G401.6 (cell line): Measurements from ENCODE around the gene HEMK1.

Source experiments
- FAIRE-seq: peaks from 2 replicates; lab custom pipeline; 2012; peaks lifted over from hg19 to GRCh38; lab: Jason Lieb, UNC

The HEMK1 gene

DNA sequence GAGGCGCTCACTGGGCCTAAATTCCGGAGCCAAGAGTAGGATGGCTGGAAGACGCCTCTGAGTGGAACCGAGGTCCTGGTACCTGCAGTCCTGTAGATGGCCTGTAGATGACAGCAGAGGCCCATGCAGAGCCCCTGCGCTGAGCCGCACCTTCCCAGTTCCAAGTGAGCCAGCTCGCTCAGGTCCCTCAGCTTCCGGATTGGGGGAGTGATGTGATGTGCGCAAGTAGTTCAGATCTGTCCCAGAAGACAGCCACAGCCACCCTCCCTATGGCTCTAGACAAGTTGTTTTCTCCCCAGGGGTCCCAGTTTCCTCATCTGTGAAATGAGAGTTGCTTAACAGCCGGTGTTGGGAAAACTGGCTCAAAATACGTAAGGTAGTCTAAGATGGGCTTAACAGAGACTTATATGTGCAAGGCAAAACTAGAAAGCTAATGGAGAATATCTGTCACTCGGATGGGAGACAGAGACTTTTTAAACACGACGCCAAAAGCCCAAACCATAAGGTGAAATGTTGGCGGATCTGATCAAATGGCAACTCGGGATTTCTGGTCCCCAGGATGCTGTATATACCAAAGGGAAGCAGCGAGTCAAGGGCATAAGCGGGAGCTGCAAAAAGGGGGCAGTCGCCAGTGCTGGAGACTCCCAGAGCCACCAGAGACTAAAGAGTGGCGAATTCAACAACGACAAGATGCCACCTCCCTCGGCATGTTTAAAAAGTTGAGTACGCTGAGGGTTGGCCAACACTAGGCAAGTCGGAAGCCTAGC, 46.9 kb downstream of the HEMK1 start:
- peak; percentile 50 for FAIRE-seq

DNA sequence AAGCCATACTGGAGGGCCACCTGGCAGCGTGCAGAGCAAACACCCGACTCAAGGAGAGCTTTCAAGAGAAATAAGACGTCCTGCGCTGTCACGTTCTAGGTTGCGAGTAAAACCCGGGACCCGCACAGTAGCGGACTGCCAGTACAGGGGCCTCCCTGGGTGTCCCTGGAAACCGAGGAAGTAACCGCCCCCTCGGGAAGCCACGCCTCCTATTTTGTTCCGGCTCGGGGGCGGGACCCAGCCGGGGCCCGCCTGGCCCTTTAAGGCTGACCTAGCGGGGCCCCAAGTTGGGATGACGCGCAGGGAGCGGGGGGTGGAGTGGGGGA, 47.4 kb downstream of the HEMK1 start:
- FAIRE-seq: peak; percentile 91

DNA sequence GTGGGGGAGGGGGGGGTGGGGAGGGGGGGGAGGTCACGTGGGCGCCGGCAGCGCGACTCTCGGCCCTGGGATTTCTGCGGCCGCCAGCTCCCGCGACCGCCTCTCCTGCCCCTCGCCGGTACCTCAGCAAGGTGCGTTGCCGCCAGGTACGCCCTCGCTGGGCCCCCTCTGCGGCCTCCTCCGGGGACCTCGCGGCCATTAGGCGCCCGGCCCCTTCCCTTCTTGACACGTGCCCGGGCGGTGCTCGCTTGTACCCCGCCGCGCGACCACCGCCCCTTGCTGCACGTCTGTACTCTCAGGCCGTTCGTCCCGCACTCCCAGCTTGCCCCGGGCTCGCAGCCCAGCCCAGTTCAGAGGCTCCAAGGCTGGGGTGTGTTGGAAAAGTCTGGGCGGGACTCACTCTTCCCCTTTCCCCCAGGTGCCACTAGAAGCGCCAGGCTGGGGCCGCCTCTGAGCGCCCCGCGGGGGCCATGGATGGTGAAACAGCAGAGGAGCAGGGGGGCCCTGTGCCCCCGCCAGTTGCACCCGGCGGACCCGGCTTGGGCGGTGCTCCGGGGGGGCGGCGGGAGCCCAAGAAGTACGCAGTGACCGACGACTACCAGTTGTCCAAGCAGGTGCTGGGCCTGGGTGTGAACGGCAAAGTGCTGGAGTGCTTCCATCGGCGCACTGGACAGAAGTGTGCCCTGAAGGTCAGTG, 47.9 kb downstream of the HEMK1 start, which contains the start of gene MAPKAPK3:
Gene MAPKAPK3, plus strand, starts transcription at position 56 of the 696 bp plus-strand sequence. Its CDS starts 415 bp downstream, at position 471.
- FAIRE-seq: no peak

DNA sequence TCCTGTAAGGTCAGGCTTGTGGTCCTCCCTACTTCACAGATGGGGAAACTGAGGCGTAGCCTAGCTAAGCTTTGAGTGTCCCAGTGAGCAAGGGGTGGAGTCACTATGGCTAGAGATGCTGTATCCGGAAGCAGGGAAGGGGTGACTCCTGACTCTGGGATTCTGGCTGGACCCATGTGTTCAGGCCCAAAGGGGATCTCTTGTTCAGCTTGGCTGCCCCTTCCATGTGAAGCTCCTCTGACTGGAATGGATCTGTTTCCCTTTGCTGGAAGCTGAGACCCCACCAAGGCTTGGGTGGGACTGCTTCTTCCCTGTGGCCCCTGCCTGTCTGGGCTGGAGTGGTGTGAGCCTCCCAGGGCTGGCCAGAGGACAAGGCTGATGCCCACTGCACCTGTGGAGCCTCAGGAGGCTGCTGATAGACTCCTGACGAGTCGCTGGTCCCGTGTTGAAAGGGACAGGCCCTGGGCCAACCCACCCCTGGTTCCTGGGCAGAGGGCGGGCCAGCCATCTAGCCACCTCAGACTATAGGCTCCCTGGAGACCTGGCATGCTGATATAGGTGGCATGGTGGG, 48.7 kb downstream of the HEMK1 start:
- no peak for FAIRE-seq

DNA sequence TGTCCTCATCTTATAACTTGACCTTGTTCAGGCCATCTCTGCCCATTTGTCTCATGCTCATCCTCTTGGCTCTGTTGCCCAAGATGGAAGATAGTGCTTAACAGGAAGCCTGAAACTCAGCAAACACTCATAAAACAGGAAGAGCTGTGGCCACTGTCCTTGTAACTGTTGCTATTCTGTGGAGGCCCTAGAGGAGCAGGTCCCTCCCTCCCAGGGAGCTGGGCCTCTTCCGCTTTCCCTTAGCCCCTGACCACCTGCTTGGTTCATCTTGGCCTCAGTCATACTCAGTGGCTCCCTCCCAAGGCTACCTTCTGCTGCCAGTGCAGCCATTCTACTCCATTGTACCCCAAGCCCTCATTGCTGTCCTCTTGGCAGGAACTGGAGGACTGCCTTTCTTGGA, 51.1 kb downstream of the HEMK1 start:
- no peak for FAIRE-seq

DNA sequence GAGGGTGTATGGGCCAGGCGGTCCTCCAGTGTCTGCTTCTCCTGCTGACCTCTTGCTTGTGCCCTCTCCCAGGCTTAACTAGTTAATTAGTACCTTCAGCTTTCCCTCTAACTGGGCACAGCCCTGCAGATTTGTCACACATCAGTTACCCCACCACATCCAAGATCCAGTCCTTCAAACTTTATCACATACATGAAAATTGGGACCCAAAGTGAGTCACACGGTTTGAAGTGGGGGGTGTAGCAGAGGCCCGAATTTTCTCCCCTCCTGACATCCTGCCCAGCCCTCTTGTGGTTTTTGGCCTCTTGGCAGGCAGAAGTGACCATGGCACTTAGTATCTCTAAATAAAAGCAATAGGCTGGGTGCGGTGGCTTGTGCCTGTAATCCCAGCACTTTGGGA, 51.5 kb downstream of the HEMK1 start:
- FAIRE-seq: no peak

DNA sequence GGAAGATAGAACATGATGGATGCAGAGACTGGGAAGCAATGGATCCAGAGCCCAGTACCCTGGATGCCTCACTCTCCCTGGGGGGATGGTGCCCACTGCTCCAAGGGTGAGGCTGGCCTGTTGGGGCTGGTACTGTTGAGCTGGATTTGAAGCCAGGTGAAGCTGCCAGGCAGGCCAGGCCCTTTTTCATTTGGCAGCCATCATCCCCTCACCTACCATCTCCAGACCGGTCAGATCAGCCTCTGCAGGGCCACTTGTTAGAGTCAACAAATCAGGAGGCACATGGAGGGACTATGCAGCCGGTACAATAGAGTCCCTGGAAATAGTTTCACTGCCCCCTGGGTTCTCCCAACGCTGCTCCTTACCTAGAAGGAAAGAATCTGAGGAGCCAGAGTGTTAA, 53.6 kb downstream of the HEMK1 start:
- FAIRE-seq: no peak

DNA sequence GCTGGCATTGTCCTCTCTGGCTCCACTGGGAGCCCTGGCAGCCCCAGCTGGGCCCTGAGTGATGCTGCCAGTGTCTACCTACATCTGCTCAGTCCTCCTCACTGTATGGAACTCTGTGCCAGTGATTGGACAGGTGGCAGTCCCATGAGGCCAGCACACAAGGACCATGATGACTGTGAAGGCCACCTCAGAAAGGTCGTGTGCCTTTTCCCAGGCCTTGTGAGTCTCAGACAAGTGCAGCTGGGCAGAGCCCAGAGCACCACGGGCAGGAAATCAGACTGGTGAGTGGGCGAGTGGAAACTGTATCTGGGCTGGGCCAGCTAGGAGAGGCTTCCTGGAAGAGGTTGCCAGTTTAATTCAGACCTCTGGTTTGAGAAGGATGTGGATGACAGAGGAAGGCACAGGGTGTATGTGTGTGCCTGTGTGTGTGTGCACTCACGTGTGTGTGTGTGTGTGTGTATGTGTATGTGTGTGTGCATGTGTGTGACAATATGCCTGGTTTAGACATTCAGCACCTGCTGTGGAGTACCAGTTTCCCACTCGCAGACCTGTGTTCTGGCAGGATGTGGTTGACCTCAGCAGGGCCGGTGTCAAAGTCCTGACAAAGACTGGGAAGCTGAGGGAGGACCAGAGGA, 54.6 kb downstream of the HEMK1 start:
- no peak for FAIRE-seq

DNA sequence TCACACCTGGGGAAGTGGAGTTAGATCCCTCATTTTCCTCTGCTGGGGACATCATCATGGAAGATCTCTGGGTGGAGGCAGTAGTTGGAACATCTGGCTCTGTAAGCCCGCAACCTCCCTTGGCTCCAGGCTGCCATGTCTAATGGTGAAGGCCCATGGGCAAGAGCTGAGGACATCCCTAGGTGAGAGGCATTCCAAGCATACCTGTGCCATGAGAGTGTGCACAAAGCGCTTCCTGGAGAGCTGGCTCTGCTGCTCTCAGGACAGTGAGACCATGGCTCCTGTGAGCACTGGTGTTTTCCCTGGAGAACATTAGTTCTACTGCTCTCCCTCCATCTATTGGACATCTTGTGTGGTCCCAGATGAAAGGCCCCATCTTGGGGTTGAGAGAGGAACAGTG, 55.3 kb downstream of the HEMK1 start:
- no peak for FAIRE-seq

DNA sequence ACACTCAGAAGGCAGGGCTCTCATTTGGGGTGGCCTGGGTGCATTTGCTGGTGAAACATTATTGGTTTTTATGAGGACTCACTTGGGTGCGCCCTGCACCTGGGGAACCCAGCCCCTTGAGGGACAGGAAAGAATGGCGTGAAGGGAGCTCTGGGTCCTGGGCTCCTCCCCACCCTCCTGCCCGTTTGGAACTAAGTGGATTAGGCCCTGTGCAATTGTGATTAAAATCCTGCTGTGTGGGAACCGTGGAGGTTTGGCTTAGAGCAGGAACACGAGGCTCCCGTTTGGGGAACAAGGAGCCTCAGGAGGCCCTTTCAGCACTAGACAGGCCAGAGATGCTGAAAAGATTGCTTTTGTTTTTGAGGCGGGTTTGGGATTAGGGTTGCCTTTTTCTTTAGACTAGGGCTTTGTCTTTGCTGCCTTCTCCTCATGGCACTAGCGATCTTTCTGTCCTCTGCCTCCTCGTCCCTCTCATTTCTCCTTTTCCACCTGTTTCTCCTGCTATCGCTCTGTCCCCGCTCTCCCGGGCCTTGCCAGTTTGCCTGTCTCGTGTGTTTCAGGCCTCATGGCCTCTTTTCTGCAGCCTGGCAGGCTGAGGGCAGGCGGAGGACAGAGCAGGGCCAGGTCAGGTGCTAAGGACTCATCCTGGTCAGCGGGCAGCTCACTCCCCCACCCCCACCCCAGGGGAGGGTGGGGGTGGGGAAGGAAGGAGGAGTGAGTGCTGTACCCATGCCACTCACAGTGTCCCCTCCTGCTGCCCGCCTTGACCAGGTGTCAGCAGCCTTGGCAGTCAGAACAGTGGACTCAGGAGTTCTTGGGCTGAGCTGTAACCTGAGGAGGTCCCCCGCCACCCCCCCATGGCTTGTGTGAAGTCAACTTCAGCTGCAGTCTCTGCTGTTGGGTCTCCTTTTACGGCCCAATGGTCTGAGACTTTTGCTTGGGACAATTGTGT, 56.2 kb downstream of the HEMK1 start:
- no peak for FAIRE-seq

DNA sequence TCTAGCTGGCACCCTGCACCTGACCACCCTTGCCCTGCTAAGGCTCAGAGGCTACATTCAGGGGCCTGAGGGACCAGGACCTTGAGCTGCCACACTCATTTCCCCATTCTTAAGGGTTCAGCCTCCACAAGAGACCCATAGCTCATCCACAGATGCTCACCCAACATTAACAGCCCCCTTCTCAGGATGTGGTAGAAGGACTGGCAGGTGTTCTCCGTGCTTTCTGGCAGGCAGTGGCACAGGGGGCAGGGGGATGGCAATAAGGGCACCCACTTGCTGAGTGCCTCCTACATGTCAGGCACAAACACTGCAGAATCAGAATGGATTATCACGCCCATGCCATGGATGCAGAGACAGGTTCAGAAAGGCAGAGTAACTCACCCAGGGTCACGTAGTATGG, 57.1 kb downstream of the HEMK1 start:
- FAIRE-seq: no peak

DNA sequence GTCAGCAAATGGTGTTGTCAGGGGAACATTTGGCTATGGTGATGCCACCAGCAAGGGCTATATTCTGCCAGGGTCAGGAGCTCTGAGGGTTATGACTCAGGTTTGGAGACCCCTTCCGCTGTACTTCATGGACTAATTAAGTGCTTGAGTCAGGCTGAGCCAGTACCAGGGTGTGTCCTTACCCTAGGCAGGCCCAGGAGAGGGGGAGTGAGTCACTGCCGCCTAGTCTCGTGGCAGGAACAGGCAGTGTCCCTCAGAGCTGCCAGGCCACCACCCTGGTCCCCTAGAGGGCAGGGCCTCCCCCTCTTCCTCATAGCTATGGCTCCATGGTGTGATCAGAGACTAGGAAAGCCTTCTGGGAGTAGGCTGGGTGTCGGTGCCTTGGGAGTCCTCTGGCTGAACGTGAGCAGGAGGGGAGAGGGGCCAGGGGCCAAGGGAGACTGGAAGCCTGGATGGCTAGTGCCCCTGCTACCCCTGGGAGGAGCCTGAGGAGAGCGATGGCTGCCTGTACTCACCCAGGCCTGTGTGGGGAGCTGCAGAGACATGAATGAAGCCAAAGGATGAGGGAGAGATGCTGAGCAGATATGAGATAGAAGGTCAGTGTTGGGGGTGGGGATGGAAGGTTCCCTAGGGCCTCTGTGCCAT, 58.2 kb downstream of the HEMK1 start:
- FAIRE-seq: no peak

DNA sequence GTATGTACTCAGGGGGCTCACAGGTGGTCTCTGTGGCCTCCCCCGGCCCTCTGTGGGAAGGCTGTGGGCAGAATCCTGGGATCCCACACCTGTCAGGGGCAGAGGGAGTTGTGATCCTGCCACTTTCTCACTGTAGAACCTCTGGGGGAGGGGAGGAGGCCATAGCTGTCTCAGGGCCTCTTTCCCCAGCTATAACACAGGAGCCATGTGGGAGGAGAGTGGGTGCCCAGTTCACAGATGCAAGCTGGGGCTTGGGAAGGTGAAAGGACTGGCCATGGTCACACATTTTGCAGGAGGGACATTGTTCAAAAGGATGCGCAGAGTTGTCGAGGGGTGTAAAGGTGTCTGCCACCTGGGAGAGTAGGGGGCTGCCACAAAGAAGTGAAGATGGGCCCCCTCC, 59.3 kb downstream of the HEMK1 start:
- no peak for FAIRE-seq

DNA sequence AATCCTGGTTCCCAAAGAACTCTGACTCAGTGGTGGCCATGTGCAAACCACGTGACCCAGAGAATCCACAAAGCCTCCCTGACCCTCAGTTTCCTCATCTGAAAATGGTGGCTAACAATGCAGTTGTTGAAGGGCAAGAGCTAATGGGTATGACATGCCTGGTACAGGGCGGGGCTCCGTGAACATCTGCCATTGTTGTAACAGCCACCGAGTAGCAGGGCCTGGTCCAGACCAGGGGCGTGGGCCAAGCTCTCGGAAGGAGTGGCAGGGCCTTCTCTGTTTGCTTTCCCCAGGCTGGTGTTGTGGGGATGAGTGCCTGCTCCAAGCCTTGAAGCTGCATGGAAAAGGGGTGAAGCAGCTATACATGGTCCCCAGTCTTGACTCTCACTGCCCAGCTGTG, 61.1 kb downstream of the HEMK1 start:
- FAIRE-seq: no peak

DNA sequence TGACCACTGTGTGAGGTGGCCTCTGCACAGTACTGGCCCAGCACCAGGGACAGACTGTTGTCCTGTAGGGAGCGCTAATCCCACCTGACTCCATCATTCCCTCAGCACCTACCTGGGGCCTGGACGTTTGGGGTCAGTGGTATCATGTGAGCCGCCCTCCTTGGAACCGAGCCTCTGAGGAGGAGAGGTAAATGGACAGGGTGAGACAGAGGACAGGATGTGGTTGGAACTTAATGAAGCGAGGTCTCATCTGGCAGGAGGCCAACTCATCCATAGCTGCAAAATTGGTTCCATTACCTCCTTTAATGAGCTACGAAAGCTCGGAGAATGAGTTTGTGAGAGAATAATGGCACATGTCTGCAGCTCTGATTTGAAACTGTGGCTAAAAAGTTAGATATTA, 61.6 kb downstream of the HEMK1 start:
- FAIRE-seq: no peak

DNA sequence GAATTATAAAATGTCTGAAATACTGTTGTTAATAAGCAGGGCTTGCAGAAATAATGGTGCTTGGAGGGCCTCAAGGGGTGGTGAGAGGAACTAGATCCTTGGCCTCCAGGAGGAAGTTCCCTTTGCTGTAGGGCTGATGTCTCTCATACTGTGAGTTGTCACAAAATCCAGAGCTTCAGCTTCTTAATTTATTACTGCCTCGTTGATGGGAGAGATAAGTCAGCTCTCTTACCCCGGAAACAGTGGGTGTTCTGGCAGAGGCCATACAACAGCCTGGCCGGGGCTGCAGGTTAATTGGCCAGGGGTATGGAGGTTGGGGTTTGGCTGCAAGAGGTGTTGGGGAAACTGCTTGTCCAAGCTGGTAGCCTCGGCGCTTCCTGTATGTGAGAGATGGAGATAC, 63.1 kb downstream of the HEMK1 start:
- FAIRE-seq: no peak

DNA sequence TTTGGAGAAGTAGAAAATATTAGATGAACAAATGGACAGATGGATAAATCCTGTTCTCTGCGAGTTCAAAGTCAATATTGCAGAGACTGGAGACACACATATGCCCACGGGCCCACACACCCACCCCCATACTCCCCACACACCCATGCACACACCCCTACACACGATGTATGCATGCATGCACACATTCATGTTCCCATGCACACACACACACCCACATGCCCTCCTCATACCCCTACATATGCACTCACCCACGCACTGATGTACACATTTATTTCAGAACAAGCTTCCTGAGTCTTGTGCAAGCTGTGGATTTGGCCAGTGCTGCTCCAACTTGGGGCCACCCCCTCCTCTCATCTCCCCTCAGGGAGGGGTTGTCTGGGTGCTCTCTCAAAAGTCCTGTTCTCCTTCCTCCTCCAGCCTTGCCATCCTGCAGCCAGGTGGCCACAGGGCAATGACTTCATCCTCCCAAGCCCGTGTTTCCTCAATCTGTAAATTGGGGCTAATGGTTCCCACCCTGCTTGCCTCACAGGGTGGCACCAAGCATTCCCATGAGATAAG, 64.0 kb downstream of the HEMK1 start:
- no peak for FAIRE-seq

DNA sequence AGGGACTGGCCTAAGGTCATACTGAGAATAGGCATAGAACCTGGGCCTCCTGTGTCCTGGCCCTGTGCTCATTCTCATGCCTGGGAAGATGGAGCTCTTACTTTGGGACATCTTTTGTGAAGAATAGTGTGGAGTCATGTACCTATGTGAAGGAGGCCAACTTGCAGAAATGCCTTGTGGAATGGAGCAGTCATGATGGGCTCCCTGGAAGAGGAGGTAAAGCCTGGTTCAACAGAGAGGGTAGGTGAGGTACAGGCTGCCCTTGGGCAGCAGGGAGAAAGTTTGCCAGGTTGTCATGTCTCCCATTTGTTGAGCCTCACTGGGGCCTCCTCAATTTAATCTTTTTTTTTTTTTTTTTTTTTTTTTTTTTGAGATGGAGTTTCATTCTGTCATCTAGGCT, 65.7 kb downstream of the HEMK1 start:
- no peak for FAIRE-seq

DNA sequence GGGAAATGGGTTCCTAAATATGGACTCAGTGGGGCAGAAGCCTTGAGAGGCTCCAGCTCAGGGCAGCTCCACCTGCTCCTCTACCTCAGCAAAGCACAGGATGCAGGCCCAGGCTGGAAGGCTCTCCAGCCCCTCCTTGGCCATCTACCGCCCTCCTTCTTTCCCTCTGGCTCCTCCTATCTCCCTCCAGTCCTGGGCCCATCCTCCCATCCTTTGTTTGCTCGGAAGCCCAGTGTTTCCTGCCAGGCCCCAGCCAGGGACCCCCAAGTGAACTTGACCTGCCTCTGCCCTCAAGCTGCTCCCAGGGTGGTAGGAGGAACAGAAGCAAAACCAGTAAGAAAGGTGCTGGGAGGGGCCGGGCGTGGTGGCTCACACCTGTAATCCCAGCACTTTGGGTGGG, 67.7 kb downstream of the HEMK1 start:
- no peak for FAIRE-seq

DNA sequence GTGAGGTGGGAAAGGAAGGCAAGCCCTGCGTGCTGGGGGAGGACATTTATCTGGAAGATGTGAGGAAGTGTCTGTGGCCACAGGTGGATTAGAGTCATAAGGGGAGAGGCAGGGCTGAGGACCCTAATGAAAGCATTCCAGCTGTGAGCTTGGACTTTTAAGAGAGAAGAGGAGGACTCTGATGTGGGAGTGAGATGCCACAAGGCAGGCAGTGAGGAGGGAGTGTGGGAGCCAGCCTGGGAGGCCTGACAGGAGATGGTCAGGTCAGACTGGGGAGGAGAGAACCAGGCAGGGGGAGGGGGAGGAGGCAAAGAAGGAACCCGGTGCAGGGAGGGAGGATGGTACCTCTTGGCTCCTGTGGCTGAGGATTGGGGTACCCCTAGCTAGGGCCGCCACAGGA, 68.6 kb downstream of the HEMK1 start:
- no peak for FAIRE-seq

DNA sequence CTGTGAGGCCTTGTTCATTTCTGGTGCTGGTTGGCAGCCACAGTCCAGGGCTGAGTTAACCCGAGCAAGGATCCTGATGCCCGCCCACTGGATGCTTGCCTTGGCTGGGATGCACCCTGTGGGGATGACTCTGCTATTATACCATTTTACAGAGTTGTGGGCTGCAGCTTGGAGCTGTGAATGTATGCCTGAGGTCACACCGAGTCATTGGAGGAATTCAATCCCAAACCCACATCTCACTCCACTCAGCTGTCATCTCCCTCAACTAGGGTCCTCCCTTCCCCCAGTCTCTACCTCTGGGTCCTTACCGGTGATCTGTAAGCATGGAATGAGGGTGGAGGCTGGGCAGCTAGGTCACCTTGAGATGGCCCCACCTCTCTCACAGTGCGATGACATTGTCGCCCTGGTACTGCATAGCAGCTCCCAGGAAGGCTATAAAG, 69.8 kb downstream of the HEMK1 start:
- no peak for FAIRE-seq
